B cell (primary cell): ENCODE data around the gene RABL6. TPM values are rescaled to one million over a fixed set of nuclear protein-coding genes. Genes with fewer than 3 reads are reported as not detected.

ENCODE experiments used
- ATAC-seq: fragments of 200-7000 bp; cut with Tn5 transposase; one replicate; pipeline ENCODE4 v1.10.0; 2021; ENCODE audit warnings: low read depth, mild to moderate bottlenecking, moderate number of reproducible peaks, moderate library complexity
- CTCF ChIA-PET: fragments of 350-600 bp; sonication (Branson Sonifier 250); formaldehyde crosslinking; loops from one replicate; lab custom pipeline; 2021; ENCODE audit warnings: antibody characterized with exemption, inconsistent platforms; lab: Charles Lee
- POLR2A ChIA-PET: fragments of 350-600 bp; sonication (Branson Sonifier 250); formaldehyde crosslinking; loops from one replicate; lab custom pipeline; 2021; ENCODE audit warnings: antibody characterized with exemption; lab: Charles Lee
- DNase-seq: peaks from one replicate; pipeline ENCODE4 v3.0.0; 2013
- H2AFZ ChIP-seq: 2 replicates; pipeline ENCODE4 v1.6.1; 2012; ENCODE audit warnings: mild to moderate bottlenecking, low read depth, low read length; ENCODE audit not compliant: insufficient read depth, poor library complexity, severe bottlenecking
- H3K27ac ChIP-seq, 2 donors: 1 replicate in 1 of 2; 2 replicates in 1 of 2; pipeline ENCODE4 v1.5.1; 2012 to 2013; ENCODE audit warnings: low read length in 2 of 2, mild to moderate bottlenecking in 2 of 2, moderate library complexity in 1 of 2
- H3K27me3 ChIP-seq, 4 experiments: fragments of 200-600 bp in 1 of 4; sonication (generic) in 1 of 4; replicated peaks in 1 of 4; 1 replicate in 2 of 4; 2 replicates in 2 of 4; pipeline versions ENCODE4 v1.6.1 to v1.7.0; 2013 to 2016; ENCODE audit warnings: low read length in 3 of 4, mild to moderate bottlenecking in 2 of 4, mixed read lengths in 1 of 4, moderate library complexity in 1 of 4; ENCODE audit not compliant: insufficient read depth in 4 of 4, control insufficient read depth in 3 of 4; ENCODE audit errors: control extremely low read depth in 1 of 4
- H3K36me3 ChIP-seq, 2 experiments: replicated peaks in 1 of 2; 1 replicate in 1 of 2; 2 replicates in 1 of 2; pipeline versions ENCODE4 v1.6.1 to v1.7.1; 2013; ENCODE audit warnings: low read length in 1 of 2; ENCODE audit not compliant: insufficient read depth in 2 of 2, control insufficient read depth in 1 of 2; ENCODE audit errors: control extremely low read depth in 1 of 2, extremely low read depth in 1 of 2
- H3K4me1 ChIP-seq, 2 donors: fragments of 200-600 bp in 1 of 2; sonication (generic) in 1 of 2; 1 replicate in 1 of 2; 2 replicates in 1 of 2; pipeline versions ENCODE4 v1.5.1 to v1.6.1; 2013 to 2017; ENCODE audit warnings: low read length in 2 of 2; ENCODE audit not compliant: control insufficient read depth in 2 of 2, insufficient read depth in 2 of 2
- H3K4me2 ChIP-seq: replicated peaks from 2 replicates; pipeline ENCODE3; 2012; ENCODE audit warnings: mild to moderate bottlenecking, low read depth, low read length; ENCODE audit not compliant: poor library complexity, severe bottlenecking
- H3K4me3 ChIP-seq, 5 experiments: fragments of 200-600 bp in 1 of 5; sonication (generic) in 1 of 5; 1 replicate in 3 of 5; 2 replicates in 2 of 5; pipeline versions ENCODE4 v1.5.1 to v1.7.0; 2011 to 2016; ENCODE audit warnings: low read length in 4 of 5, mild to moderate bottlenecking in 4 of 5, low read depth in 2 of 5, control low read depth in 1 of 5, moderate library complexity in 1 of 5; ENCODE audit not compliant: insufficient read depth in 1 of 5; ENCODE audit errors: control extremely low read depth in 1 of 5, extremely low read depth in 1 of 5
- H3K79me2 ChIP-seq: fragments of 200-600 bp; sonication (generic); one replicate; pipeline ENCODE4 v1.6.0; 2016; ENCODE audit warnings: low read length; ENCODE audit not compliant: control insufficient read depth, insufficient read depth
- H3K9ac ChIP-seq: fragments of 200-600 bp; sonication (generic); 2 replicates; pipeline ENCODE4 v1.6.1; 2017; ENCODE audit warnings: mild to moderate bottlenecking, low read length, moderate library complexity
- H3K9me3 ChIP-seq, 3 donors: one replicate each; pipeline versions ENCODE4 v1.6.1 to v1.7.1; 2013; ENCODE audit warnings: low read length in 2 of 3; ENCODE audit not compliant: control insufficient read depth in 2 of 3, insufficient read depth in 1 of 3; ENCODE audit errors: control extremely low read depth in 1 of 3
- H4K20me1 ChIP-seq: 2 replicates; pipeline ENCODE4 v1.6.0; 2012; ENCODE audit warnings: mild to moderate bottlenecking, low read length; ENCODE audit not compliant: insufficient read depth, control insufficient read depth, poor library complexity, severe bottlenecking
- H3K27ac Mint-ChIP-seq: one replicate; pipeline ENCODE4 v1.8.0; 2021; ENCODE audit warnings: mixed read lengths
- H3K27me3 Mint-ChIP-seq: one replicate; pipeline ENCODE4 v1.8.0; 2021; ENCODE audit warnings: mixed read lengths
- H3K4me1 Mint-ChIP-seq: one replicate; pipeline ENCODE4 v1.8.0; 2021; ENCODE audit warnings: mixed read lengths
- H3K4me3 Mint-ChIP-seq: one replicate; pipeline ENCODE4 v1.8.0; 2021; ENCODE audit warnings: mixed read lengths
- H3K9me3 Mint-ChIP-seq: one replicate; pipeline ENCODE4 v1.8.0; 2022; ENCODE audit warnings: mixed read lengths; ENCODE audit not compliant: insufficient read depth
- EZH2 ChIP-seq: IDR thresholded peaks from 2 replicates; pipeline ENCODE4 v1.6.1; 2012; ENCODE audit warnings: borderline replicate concordance, low read depth, mild to moderate bottlenecking, moderate library complexity, low read length; ENCODE audit not compliant: insufficient read depth, poor library complexity, severe bottlenecking
- WGBS: methylation state at CpG from one replicate; pipeline ENCODE4 v1.1.5; 2013; ENCODE audit warnings: missing lambda C conversion rate; ENCODE audit not compliant: insufficient coverage; 5-methylcytosine and 5-hydroxymethylcytosine counted together
- intact Hi-C: fragments of 100-400 bp; cut with micrococcal nuclease; formaldehyde crosslinking; loops from one replicate; pipeline ENCODE4 v1.10.0; 2022
- polyA plus RNA-seq: library from polyadenylated mRNA; depleted of rRNA; stranded (reverse); fragments of >200 nt; gene quantifications from 2 replicates; pipeline ENCODE4 v1.2.3, GENCODE V29; 2012
- total RNA-seq, 2 donors: library from RNA; stranded (reverse); fragments of 120-200 nt in 1 of 2; gene quantifications; 1 replicate in 1 of 2; 2 replicates in 1 of 2; pipeline versions ENCODE4 v1.2.3 to v1.2.4, GENCODE V29; 2013 to 2022
- TF ChIP-seq, protein P1 (sequence below): fragments of 200-600 bp; IDR thresholded peaks from one replicate; pipeline ENCODE4 v1.8.0; 2022; ENCODE audit warnings: antibody characterized with exemption, mild to moderate bottlenecking

Gene RABL6
- total and polyA plus RNA-seq, 2 donors (not counting 1 experiment from before 2014, with no cell fraction given) = 33.6 to 70.5 TPM

DNA sequence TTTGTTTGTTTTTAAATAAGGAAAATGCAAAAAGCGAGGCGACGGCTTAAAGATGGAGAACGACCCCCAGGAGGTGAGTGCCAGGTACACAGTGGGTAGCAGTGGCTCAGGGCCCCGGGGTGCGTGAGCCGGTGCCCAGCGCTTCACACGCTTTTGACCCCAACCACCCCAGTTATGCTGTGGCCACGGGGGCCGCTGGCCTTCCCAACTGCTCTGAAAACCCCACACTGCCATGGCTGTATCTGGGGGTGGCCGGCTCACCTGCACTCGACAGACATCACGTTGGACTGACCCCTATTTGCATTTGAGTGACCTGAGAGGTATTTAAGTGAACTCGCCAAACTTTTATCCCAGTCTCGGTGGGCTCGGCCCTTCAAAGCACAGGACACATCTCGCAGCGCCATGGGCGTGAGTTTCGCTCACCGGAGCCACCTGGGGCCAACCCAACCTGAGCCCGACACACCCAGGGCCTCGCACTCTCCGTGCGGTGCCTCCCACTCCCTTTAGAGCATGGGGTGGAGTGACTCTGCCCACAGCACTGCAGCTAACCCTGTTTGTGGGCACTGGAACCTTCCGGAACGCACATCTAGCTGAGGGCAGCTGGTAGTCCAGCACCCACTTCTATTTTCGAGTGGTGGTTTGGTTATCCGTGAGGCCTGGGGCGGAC lies 20.9 kb downstream of the RABL6 start:
- no peaks in the 10 kb centered on the region for H3K27me3 ChIP-seq
- no peak overlapping the region for H3K4me3 ChIP-seq
- intact Hi-C loops = no loop called here
- no peaks in the 10 kb centered on the region for H3K27me3 Mint-ChIP-seq
- peaks cover 2% of the 10 kb centered on the region for H4K20me1 ChIP-seq
- H3K9ac ChIP-seq = no peak overlapping the region
- peaks cover 2 to 54% of the 10 kb centered on the region in 2 experiments for H3K36me3 ChIP-seq
- ATAC-seq (no peak), DNase-seq (no peak)
- H3K27ac Mint-ChIP-seq = no peak overlapping the region
- ChIA-PET CTCF (no interaction called here), POLR2A (no interaction called here)
- no peaks in the 10 kb centered on the region for H3K9me3 ChIP-seq
- H3K4me1 Mint-ChIP-seq = no peaks in the 10 kb centered on the region
- H3K27ac ChIP-seq = no peak overlapping the region
- no peaks in the 10 kb centered on the region for H3K9me3 Mint-ChIP-seq
- TF ChIP-seq EZH2 = no peak
- TF ChIP-seq, protein P1, sequence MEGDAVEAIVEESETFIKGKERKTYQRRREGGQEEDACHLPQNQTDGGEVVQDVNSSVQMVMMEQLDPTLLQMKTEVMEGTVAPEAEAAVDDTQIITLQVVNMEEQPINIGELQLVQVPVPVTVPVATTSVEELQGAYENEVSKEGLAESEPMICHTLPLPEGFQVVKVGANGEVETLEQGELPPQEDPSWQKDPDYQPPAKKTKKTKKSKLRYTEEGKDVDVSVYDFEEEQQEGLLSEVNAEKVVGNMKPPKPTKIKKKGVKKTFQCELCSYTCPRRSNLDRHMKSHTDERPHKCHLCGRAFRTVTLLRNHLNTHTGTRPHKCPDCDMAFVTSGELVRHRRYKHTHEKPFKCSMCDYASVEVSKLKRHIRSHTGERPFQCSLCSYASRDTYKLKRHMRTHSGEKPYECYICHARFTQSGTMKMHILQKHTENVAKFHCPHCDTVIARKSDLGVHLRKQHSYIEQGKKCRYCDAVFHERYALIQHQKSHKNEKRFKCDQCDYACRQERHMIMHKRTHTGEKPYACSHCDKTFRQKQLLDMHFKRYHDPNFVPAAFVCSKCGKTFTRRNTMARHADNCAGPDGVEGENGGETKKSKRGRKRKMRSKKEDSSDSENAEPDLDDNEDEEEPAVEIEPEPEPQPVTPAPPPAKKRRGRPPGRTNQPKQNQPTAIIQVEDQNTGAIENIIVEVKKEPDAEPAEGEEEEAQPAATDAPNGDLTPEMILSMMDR = no peak
- H3K4me3 Mint-ChIP-seq = no peak overlapping the region
- no peak overlapping the region for H2AFZ ChIP-seq
- WGBS = 98% methylated on average over 31 of the region's 31 CpGs
- H3K79me2 ChIP-seq = no peaks in the 10 kb centered on the region
- H3K4me1 ChIP-seq = no peaks in the 10 kb centered on the region
- no peak overlapping the region for H3K4me2 ChIP-seq

DNA sequence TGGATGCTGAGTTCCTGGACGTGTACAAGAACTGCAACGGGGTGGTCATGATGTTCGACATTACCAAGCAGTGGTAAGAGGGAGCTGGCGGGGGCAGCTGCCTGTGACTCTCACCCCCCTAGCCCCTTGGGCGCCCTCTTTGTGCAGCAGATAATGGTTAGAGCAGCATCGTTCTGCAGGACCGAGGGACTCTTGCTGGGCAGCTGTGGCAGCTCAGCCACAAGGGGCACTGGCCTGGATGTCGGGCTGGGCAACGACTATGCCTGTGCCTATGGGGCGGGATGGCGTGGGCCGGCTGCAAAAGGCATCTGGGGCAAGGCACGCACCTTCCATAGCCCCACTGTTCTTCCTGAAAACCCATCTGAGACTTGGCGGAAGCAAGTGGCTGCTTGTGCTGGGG lies 21.7 kb downstream of the RABL6 start:
- Histone ChIP-seq H3K9ac (no peak overlapping the region), H2AFZ (no peak overlapping the region), H3K9me3 (no peaks in the 10 kb centered on the region), H3K27ac (no peak overlapping the region), H3K4me3 (no peak overlapping the region), H3K27me3 (no peaks in the 10 kb centered on the region), H3K79me2 (no peaks in the 10 kb centered on the region), H4K20me1 (no peaks in the 10 kb centered on the region), H3K36me3 (peaks cover 2 to 51% of the 10 kb centered on the region in 2 experiments), H3K4me1 (no peaks in the 10 kb centered on the region), H3K4me2 (no peak overlapping the region)
- Mint-ChIP-seq H3K27me3 (no peaks in the 10 kb centered on the region), H3K27ac (no peak overlapping the region), H3K4me3 (no peak overlapping the region), H3K4me1 (no peaks in the 10 kb centered on the region), H3K9me3 (no peaks in the 10 kb centered on the region)
- ATAC-seq (no peak), DNase-seq (no peak)
- ChIA-PET CTCF (no interaction called here), POLR2A (no interaction called here)
- intact Hi-C loops = no loop called here
- no peak for TF ChIP-seq EZH2
- TF ChIP-seq, protein P1 = no peak
- 95% methylated on average over 14 of the region's 14 CpGs for WGBS
